GM12864 (cell line): ENCODE results near the gene TAOK2.

Source experiments
- DNase-seq: peaks from one replicate; pipeline ENCODE4 v3.0.0-alpha.2; 2011; ENCODE audit warnings: low read depth
- H3K4me3 ChIP-seq: 2 replicates; pipeline ENCODE4 v1.5.1; 2011; ENCODE audit warnings: mild to moderate bottlenecking, low read depth, low read length, control low read depth
- TF ChIP-seq, protein P1 (sequence below): IDR thresholded peaks from 2 replicates; pipeline ENCODE4 v1.5.1; 2011; ENCODE audit warnings: low read depth, mild to moderate bottlenecking, moderate library complexity, low read length, control low read depth, inconsistent platforms; ENCODE audit errors: missing control alignments

Gene TAOK2

DNA sequence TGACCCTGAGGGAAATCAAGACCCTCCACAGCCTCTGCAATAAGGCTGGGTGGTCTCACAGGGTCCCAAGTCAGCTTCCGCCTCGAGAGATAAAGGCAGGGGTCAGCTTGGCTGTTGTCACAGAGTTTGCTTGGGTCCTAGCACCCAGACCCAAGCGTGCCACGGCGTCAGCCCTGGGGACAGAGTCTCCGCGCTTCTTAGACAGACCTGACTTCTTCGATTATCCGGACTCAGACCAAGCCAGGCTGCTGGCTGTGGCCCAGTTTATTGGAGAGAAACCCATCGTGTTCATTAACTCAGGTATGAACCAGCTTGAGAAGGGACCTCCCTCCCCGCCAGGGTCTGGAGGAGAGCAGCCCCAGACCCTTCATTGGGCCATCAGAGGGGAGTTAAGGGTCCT lies 49.9 kb downstream of the TAOK2 start:
- TF ChIP-seq, protein P1, sequence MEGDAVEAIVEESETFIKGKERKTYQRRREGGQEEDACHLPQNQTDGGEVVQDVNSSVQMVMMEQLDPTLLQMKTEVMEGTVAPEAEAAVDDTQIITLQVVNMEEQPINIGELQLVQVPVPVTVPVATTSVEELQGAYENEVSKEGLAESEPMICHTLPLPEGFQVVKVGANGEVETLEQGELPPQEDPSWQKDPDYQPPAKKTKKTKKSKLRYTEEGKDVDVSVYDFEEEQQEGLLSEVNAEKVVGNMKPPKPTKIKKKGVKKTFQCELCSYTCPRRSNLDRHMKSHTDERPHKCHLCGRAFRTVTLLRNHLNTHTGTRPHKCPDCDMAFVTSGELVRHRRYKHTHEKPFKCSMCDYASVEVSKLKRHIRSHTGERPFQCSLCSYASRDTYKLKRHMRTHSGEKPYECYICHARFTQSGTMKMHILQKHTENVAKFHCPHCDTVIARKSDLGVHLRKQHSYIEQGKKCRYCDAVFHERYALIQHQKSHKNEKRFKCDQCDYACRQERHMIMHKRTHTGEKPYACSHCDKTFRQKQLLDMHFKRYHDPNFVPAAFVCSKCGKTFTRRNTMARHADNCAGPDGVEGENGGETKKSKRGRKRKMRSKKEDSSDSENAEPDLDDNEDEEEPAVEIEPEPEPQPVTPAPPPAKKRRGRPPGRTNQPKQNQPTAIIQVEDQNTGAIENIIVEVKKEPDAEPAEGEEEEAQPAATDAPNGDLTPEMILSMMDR = no peak
- H3K4me3 ChIP-seq = no peak overlapping the region
- no peak for DNase-seq

DNA sequence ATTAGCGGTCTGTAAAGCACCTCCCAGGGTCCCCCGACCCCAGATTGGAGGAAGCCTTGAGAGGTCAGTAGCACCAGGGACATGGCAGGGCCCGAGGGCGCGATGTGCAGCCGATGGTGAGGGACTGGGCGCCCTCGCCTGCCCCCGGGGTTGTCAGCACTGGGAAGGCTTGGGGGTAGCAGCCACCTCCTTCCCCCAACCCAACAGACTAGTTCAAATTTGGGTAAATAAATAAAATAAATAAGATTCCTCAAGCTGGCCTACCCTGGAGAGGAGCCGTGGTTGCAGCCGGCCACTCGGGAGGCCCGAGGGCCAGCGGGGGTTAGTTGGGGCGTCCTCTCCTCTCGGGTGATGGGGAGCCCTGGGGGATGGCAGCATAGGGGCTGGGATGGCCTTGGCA lies 50.8 kb downstream of the TAOK2 start:
- H3K4me3 ChIP-seq = no peak overlapping the region
- TF ChIP-seq, protein P1 = no peak
- no peak for DNase-seq

DNA sequence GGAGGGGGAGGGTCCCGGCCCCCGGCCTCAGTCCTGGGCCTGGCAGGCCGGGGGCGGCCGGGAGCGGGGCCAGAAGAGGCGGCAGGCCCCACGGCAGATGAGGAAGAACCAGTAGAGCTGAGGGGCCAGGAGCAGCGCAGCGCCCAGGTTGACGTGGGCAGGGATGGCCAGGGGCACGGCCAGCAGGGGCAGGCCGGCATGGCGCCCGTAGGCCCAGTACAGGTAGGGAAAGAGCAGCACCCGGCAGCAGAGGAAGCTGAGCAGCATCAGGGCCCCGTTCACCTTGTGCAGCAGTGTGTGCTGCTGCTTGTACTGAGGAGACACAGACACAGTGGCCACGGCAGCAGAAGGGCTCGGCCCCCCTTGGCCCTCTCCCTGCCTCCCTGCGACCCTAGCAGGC lies 51.5 kb downstream of the TAOK2 start:
- TF ChIP-seq, protein P1 = no peak
- DNase-seq = no peak
- H3K4me3 ChIP-seq = no peak overlapping the region

DNA sequence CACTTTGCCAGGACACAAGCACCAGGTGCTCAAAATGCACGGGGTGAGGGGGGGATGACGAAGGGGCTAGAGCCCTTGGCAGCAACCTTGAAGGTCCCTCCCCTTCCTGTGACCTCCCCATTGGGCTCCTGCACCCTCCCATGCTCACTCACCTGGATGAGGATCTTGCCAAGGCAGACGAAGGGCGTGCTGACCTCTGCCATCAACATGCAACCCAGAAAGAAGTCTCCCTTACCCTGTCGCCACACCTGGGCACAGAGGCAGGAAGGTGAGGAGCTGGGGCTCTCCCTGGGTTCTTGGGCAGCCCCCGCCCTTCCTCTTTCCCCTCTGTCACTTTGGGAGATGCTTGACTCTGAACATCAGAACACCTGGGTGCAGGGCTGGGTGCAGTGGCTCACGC lies 51.9 kb downstream of the TAOK2 start:
- TF ChIP-seq, protein P1 = no peak
- H3K4me3 ChIP-seq = no peak overlapping the region
- no peak for DNase-seq

DNA sequence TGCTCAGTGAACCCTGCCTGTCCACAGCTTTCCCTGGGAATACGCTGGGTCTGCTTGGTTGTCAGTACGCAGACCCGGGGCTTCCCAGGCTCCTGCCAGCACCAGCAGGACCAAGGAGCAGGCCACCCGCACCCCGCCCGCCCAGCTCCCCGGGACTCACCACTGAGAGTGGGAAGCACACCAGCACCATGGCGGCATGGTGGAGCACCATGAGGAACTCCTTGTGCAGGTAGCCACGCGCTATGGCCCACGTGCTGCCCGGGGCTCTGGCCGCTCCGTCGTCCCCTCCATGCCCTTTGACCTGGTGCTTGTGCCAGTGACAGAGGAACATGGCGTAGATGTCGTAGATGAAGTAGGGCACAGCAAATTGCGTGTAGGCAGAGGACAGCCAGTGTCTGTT lies 52.8 kb downstream of the TAOK2 start:
- H3K4me3 ChIP-seq = no peak overlapping the region
- DNase-seq = no peak
- TF ChIP-seq, protein P1 = no peak

DNA sequence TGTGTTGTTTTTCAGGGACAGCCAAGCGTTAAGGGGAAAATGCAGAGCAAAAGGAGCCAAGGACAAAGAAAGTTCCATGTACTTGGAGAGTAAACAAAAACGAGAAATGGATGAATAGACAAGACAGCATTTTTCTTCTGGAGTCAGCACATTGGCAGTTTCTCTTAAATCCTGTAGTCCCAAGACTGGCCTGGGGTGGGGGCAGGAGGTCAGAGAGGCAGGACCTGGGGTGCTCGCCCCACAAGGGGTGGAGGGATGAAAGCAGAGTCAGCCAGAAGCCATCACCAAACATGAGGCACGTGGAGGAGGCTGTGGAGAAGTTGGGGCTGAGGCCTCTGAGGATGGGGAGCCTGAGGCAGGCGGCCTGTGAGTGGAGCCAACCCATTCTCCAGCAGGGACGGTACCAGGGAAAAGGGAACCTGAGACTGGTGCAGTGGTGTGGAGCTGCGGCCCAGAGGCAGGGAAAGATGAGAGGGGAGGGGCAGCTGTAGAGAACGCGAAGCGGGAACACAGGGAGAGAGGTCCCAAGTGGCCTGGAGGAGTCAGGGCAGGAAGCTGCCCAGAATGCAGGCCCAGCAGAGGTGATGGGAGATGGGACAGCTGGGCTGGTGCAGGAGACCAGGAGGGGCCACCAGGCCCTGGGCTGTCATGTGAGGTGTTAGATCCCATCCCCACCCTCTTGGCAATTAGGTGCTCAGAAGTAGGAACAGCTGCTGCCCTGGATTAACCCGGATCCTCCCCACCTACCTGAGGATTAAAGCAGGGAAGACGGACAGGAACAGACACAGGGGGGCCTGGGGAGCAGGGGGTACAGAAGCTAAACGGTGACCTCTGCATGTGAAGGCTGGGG lies 54.1 kb downstream of the TAOK2 start:
- no peak for DNase-seq
- H3K4me3 ChIP-seq = no peak overlapping the region
- TF ChIP-seq, protein P1 = no peak

DNA sequence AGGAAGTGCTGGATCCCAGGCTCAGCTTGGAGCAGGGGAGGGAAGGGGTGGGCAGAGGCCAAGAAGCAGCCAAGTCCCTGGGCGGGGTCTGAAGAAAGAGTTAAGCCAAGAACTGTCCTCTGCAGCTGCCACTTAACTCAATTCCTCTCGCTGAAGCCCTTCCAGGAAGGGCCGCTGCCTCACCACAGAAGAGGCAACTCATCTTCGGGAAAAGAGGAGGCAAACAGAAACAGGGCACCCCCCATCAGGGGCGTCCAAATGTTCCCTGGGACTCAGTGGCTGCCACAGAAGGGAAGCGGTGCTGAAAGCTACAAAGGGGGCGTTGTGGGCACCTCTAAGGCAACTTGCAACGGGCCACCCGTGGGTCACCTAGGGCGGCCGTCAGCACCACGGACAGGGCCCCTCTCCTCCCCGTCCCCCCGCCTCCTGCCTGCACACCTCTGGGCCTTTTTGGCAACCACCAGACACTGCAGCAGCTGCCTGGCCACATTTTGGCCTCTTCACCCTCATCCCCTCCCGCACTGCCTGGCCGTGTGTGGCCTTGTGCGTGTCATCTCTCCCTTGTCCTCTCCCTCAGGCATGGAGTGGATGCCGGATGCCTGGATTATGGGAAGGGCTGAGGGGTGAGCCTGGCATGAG lies 54.9 kb downstream of the TAOK2 start:
- TF ChIP-seq, protein P1 = no peak
- no peak overlapping the region for H3K4me3 ChIP-seq
- DNase-seq = no peak
